CD4-positive, alpha-beta T cell treated with Interleukin-2 at 100 ng/mL for 4 hours (primary cell): ENCODE results near the gene RNU6-8.
A peak's percentile ranks its signal among the peaks of the same experiment; 100 is the strongest.

Experiments
- DNase-seq: peaks from one replicate; pipeline ENCODE4 v3.0.0-alpha.2; 2020; ENCODE audit warnings: low spot score

The RNU6-8 gene

GRCh38 chr14:32203928-32204357, 874 bp upstream of the RNU6-8 start:
- DNase-seq, result peak; percentile 8

GRCh38 chr14:32202491-32202997, 525 bp downstream of the RNU6-8 start:
- DNase-seq, result no peak

GRCh38 chr14:32201816-32202490, 1.1 kb downstream of the RNU6-8 start, which contains the start of gene RNU6-7:
Gene RNU6-7 (plus strand): TSS chr14:32202045.
- peak; percentile 53 for DNase-seq

- peak; percentile 75 for DNase-seq
Measured at GRCh38 chr14:32201193-32201815, 1.8 kb downstream of the RNU6-8 start.

- peak; percentile 3 for DNase-seq
Measured at GRCh38 chr14:32200368-32201192, 2.5 kb downstream of the RNU6-8 start.

GRCh38 chr14:32197919-32198318, 5.2 kb downstream of the RNU6-8 start:
- no peak for DNase-seq

GRCh38 chr14:32195636-32196035, 7.4 kb downstream of the RNU6-8 start:
- no peak for DNase-seq

- no peak for DNase-seq
Measured at GRCh38 chr14:32193532-32193931, 9.5 kb downstream of the RNU6-8 start.

- no peak for DNase-seq
Measured at GRCh38 chr14:32192712-32193373, 10.2 kb downstream of the RNU6-8 start.

GRCh38 chr14:32190673-32191072, 12.4 kb downstream of the RNU6-8 start:
- no peak for DNase-seq

- no peak for DNase-seq
Measured at GRCh38 chr14:32189811-32190210, 13.3 kb downstream of the RNU6-8 start.

GRCh38 chr14:32186248-32186647, 16.8 kb downstream of the RNU6-8 start:
- DNase-seq, result no peak

GRCh38 chr14:32185097-32185496, 18.0 kb downstream of the RNU6-8 start:
- DNase-seq, result no peak

GRCh38 chr14:32183151-32184058, 19.7 kb downstream of the RNU6-8 start:
- DNase-seq, result no peak

- DNase-seq, result no peak
Measured at GRCh38 chr14:32171469-32171868, 31.6 kb downstream of the RNU6-8 start.

- no peak for DNase-seq
Measured at GRCh38 chr14:32169191-32169590, 33.9 kb downstream of the RNU6-8 start.

- DNase-seq, result no peak
Measured at GRCh38 chr14:32167907-32168306, 35.2 kb downstream of the RNU6-8 start.

GRCh38 chr14:32166924-32167323, 36.1 kb downstream of the RNU6-8 start:
- no peak for DNase-seq

GRCh38 chr14:32166029-32166428, 37.0 kb downstream of the RNU6-8 start:
- no peak for DNase-seq
